ENCODE results near the gene FAM200B. TPM values are rescaled to one million over a fixed set of nuclear protein-coding genes. Genes with fewer than 3 reads are reported as not detected.

Gene FAM200B
- total RNA-seq, 2 donors from 2014 or later, result 15.6 to 20.8 TPM

GRCh38 chr4:15714141-15714540, 32.5 kb downstream of the FAM200B start:
- 65 to 80% methylated on average over 1 of the region's 1 CpG for WGBS, 2 donors
- Histone ChIP-seq H3K36me3 (replicated peaks in 1 of 2; ENCODE audit: insufficient read depth in 1 of 2, low read depth in 2 of 2) (no peaks in the 10 kb centered on the region), H3K27me3 (no peaks in the 10 kb centered on the region), H3K4me3 (no peak overlapping the region), H3K4me1 (no peaks in the 10 kb centered on the region), H3K9me3 (no peaks in the 10 kb centered on the region), H3K27ac (no peak overlapping the region)
- no peak for DNase-seq
- intact Hi-C loops (cut with DNase I), result no loop called here
- TF ChIP-seq POLR2A (IDR thresholded peaks at IDR 0.05) (no peak), CTCF (IDR thresholded peaks at IDR 0.05) (no peak)
- ATAC-seq, result no peak

GRCh38 chr4:15714646-15715435, 33.2 kb downstream of the FAM200B start:
- Histone ChIP-seq H3K27ac (no peak overlapping the region), H3K4me3 (no peak overlapping the region), H3K36me3 (replicated peaks in 1 of 2; ENCODE audit: insufficient read depth in 1 of 2, low read depth in 2 of 2) (no peaks in the 10 kb centered on the region), H3K4me1 (no peaks in the 10 kb centered on the region), H3K27me3 (no peaks in the 10 kb centered on the region), H3K9me3 (no peaks in the 10 kb centered on the region)
- intact Hi-C loops (cut with DNase I), result no loop called here
- TF ChIP-seq POLR2A (IDR thresholded peaks at IDR 0.05) (no peak), CTCF (IDR thresholded peaks at IDR 0.05) (no peak)
- DNase-seq, result no peak
- WGBS, 2 donors, result 64 to 65% methylated on average over 8 of the region's 8 CpGs
- ATAC-seq, result peak; percentile 15

GRCh38 chr4:15716115-15716514, 34.5 kb downstream of the FAM200B start:
- DNase-seq (no peak), ATAC-seq (no peak)
- Histone ChIP-seq H3K9me3 (no peaks in the 10 kb centered on the region), H3K4me1 (no peaks in the 10 kb centered on the region), H3K4me3 (no peak overlapping the region), H3K27ac (no peak overlapping the region), H3K36me3 (replicated peaks in 1 of 2; ENCODE audit: insufficient read depth in 1 of 2, low read depth in 2 of 2) (no peaks in the 10 kb centered on the region), H3K27me3 (no peaks in the 10 kb centered on the region)
- intact Hi-C loops (cut with DNase I), result no loop called here
- TF ChIP-seq CTCF (IDR thresholded peaks at IDR 0.05) (no peak), POLR2A (IDR thresholded peaks at IDR 0.05) (no peak)
- 68 to 73% methylated on average over 3 of the region's 3 CpGs for WGBS, 2 donors

- no peaks in the 10 kb centered on the region for H3K9me3 ChIP-seq
- intact Hi-C loops (cut with DNase I), result no loop called here
- H3K4me1 ChIP-seq, result no peaks in the 10 kb centered on the region
- no peak overlapping the region for H3K27ac ChIP-seq
- H3K27me3 ChIP-seq, result no peaks in the 10 kb centered on the region
- DNase-seq (no peak), ATAC-seq (peak; percentile 24)
- H3K4me3 ChIP-seq, result no peak overlapping the region
- TF ChIP-seq POLR2A (IDR thresholded peaks at IDR 0.05) (no peak), CTCF (IDR thresholded peaks at IDR 0.05) (no peak)
- 39 to 44% methylated on average over 6 of the region's 6 CpGs for WGBS, 2 donors
- no peaks in the 10 kb centered on the region for H3K36me3 ChIP-seq (replicated peaks in 1 of 2; ENCODE audit: insufficient read depth in 1 of 2, low read depth in 2 of 2)
Measured at GRCh38 chr4:15717086-15717485, 35.5 kb downstream of the FAM200B start.
